Liver (tissue), 3 donors: ENCODE data around the gene ATOH1.

Experiments used
- ATF3 ChIP-seq: IDR thresholded peaks from 2 replicates; pipeline ENCODE4 v1.6.1; 2016; ENCODE audit warnings: antibody characterized with exemption
- EGR1 ChIP-seq, 2 donors: IDR thresholded peaks; 2 replicates each; pipeline ENCODE4 v1.6.1; 2016 to 2018; ENCODE audit warnings: antibody characterized with exemption in 2 of 2, low read depth in 2 of 2
- FOXA1 ChIP-seq: IDR thresholded peaks from 2 replicates; pipeline ENCODE4 v1.6.1; 2016; ENCODE audit warnings: antibody characterized with exemption
- GABPA ChIP-seq, 2 donors: IDR thresholded peaks in 1 of 2; conservative IDR thresholded peaks in 1 of 2; 2 replicates each; pipeline ENCODE4 v1.6.1; 2016; ENCODE audit warnings: antibody characterized with exemption in 2 of 2, mild to moderate bottlenecking in 1 of 2, moderate library complexity in 1 of 2
- JUND ChIP-seq, 2 donors: IDR thresholded peaks; 2 replicates each; pipeline ENCODE4 v1.6.1; 2016; ENCODE audit warnings: antibody characterized with exemption in 2 of 2
- RAD21 ChIP-seq, 2 donors: IDR thresholded peaks; 2 replicates each; pipeline ENCODE4 v1.6.1; 2016; ENCODE audit warnings: antibody characterized with exemption in 2 of 2, mild to moderate bottlenecking in 2 of 2
- SP1 ChIP-seq: IDR thresholded peaks from 2 replicates; pipeline ENCODE4 v1.6.1; 2018; ENCODE audit warnings: antibody characterized with exemption, mild to moderate bottlenecking
- TAF1 ChIP-seq: conservative IDR thresholded peaks from 2 replicates; pipeline ENCODE4 v1.6.1; 2016; ENCODE audit warnings: antibody characterized with exemption, mild to moderate bottlenecking
- YY1 ChIP-seq: IDR thresholded peaks from 2 replicates; pipeline ENCODE4 v1.6.1; 2016; ENCODE audit warnings: antibody characterized with exemption, mild to moderate bottlenecking
- TF ChIP-seq, protein P1 (sequence below): fragments of 150-350 bp; IDR thresholded peaks from 2 replicates; pipeline ENCODE4 v1.5.1; 2017; ENCODE audit warnings: improper control_type of control experiment, low read depth, low read length; ENCODE audit not compliant: missing input control
- TF ChIP-seq, protein P2 (sequence below): IDR thresholded peaks from 2 replicates; pipeline ENCODE4 v1.6.1; 2016; ENCODE audit warnings: antibody characterized with exemption
- TF ChIP-seq, protein P3 (sequence below): IDR thresholded peaks from 2 replicates; pipeline ENCODE4 v1.6.1; 2016; ENCODE audit warnings: antibody characterized with exemption, mild to moderate bottlenecking
- donor health status: healthy.
- donor health status: healthy.

DNA sequence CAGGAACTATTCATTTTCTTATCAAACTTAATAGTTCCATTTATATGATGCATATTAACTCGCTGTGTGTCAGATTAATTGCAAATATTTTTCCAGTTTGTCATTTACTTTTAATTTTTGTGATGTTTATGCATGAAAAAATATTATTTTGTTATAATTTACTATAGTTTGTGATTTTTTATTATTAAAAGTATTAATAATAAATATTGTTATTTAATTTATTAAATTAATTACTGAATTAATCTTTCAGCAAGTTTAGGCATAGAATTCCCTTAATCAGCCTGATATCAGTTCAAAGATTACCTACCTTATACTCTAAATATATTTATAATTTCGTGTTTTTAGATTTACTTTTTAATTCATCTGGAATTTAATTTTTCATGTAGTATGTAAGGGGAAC lies 15.5 kb upstream of the ATOH1 start:
- TF ChIP-seq, protein P1, sequence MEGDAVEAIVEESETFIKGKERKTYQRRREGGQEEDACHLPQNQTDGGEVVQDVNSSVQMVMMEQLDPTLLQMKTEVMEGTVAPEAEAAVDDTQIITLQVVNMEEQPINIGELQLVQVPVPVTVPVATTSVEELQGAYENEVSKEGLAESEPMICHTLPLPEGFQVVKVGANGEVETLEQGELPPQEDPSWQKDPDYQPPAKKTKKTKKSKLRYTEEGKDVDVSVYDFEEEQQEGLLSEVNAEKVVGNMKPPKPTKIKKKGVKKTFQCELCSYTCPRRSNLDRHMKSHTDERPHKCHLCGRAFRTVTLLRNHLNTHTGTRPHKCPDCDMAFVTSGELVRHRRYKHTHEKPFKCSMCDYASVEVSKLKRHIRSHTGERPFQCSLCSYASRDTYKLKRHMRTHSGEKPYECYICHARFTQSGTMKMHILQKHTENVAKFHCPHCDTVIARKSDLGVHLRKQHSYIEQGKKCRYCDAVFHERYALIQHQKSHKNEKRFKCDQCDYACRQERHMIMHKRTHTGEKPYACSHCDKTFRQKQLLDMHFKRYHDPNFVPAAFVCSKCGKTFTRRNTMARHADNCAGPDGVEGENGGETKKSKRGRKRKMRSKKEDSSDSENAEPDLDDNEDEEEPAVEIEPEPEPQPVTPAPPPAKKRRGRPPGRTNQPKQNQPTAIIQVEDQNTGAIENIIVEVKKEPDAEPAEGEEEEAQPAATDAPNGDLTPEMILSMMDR = no peak
- TF ChIP-seq FOXA1 (no peak), ATF3 (no peak), YY1 (no peak), GABPA (IDR thresholded peaks at IDR 0.05 in 1 of 2, conservative IDR thresholded peaks at IDR 0.05 in 1 of 2) (no peak), RAD21 (IDR thresholded peaks at IDR 0.05) (no peak), JUND (IDR thresholded peaks at IDR 0.05) (no peak), EGR1 (IDR thresholded peaks at IDR 0.05; ENCODE audit: low read depth in 2 of 2) (no peak), SP1 (no peak), TAF1 (no peak)
- TF ChIP-seq, protein P2, sequence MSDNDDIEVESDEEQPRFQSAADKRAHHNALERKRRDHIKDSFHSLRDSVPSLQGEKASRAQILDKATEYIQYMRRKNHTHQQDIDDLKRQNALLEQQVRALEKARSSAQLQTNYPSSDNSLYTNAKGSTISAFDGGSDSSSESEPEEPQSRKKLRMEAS = no peak
- TF ChIP-seq, protein P3, sequence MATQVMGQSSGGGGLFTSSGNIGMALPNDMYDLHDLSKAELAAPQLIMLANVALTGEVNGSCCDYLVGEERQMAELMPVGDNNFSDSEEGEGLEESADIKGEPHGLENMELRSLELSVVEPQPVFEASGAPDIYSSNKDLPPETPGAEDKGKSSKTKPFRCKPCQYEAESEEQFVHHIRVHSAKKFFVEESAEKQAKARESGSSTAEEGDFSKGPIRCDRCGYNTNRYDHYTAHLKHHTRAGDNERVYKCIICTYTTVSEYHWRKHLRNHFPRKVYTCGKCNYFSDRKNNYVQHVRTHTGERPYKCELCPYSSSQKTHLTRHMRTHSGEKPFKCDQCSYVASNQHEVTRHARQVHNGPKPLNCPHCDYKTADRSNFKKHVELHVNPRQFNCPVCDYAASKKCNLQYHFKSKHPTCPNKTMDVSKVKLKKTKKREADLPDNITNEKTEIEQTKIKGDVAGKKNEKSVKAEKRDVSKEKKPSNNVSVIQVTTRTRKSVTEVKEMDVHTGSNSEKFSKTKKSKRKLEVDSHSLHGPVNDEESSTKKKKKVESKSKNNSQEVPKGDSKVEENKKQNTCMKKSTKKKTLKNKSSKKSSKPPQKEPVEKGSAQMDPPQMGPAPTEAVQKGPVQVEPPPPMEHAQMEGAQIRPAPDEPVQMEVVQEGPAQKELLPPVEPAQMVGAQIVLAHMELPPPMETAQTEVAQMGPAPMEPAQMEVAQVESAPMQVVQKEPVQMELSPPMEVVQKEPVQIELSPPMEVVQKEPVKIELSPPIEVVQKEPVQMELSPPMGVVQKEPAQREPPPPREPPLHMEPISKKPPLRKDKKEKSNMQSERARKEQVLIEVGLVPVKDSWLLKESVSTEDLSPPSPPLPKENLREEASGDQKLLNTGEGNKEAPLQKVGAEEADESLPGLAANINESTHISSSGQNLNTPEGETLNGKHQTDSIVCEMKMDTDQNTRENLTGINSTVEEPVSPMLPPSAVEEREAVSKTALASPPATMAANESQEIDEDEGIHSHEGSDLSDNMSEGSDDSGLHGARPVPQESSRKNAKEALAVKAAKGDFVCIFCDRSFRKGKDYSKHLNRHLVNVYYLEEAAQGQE = no peak
